Measurements from ENCODE around the gene BAIAP2L2.

GRCh38 chr22:38141217-38141973 is 30.9 kb upstream of the BAIAP2L2 start:
- TF ChIP-seq CTCF (conservative IDR thresholded peaks at IDR 0.05 in 1 of 2, IDR thresholded peaks at IDR 0.05 in 1 of 2; ENCODE audit: extremely low read depth in 1 of 2, insufficient read depth in 1 of 2, low read depth in 1 of 2, low read length in 2 of 2) (no peak), EZH2 (IDR thresholded peaks at IDR 0.05; ENCODE audit: borderline replicate concordance, low read length) (no peak)
